ENCODE data around the gene BAHCC1.

The BAHCC1 gene

GRCh38 chr17:81391293-81391935, 3.8 kb upstream of the BAHCC1 start:
- Histone ChIP-seq H3K27me3 (replicated peaks in 2 of 5; ENCODE audit: control insufficient read depth in 4 of 5, insufficient read depth in 5 of 5, low read length in 4 of 5) (peaks cover 0 to 3% (median 0%) of the 10 kb centered on the region in 5 experiments), H3K9me3 (ENCODE audit: control extremely low read depth in 1 of 5, control insufficient read depth in 4 of 5, insufficient read depth in 2 of 5, low read depth in 1 of 5, low read length in 4 of 5) (no peaks in the 10 kb centered on the region), H3K36me3 (ENCODE audit: control insufficient read depth in 4 of 4, insufficient read depth in 4 of 4, low read length in 3 of 4) (peaks cover 0 to 6% (median 3%) of the 10 kb centered on the region in 4 experiments), H3K27ac (ENCODE audit: insufficient read depth in 1 of 2, low read depth in 1 of 2, low read length in 2 of 2, poor library complexity in 1 of 2, severe bottlenecking in 2 of 2) (no peak overlapping the region), H3K4me1 (ENCODE audit: control extremely low read depth in 1 of 4, control insufficient read depth in 4 of 4, insufficient read depth in 4 of 4, low read length in 3 of 4) (peaks cover 7 to 79% (median 64%) of the 10 kb centered on the region in 4 experiments), H3K4me3 (ENCODE audit: control insufficient read depth in 1 of 7, extremely low read depth in 1 of 7, insufficient read depth in 4 of 7, low read depth in 2 of 7, low read length in 6 of 7) (no peak overlapping the region)
- no peak for DNase-seq
- 98% methylated on average over 6 of the region's 10 CpGs for WGBS (ENCODE audit: insufficient coverage)
- ChIA-PET CTCF (interaction anchor here (1.0 to 1.5 kb wide), 4 partner anchors 39 to 100 kb away, joined by 3 to 7 read pairs (median 4); no protein-coding TSS in a partner anchor), POLR2A (no interaction called here)

- ChIA-PET CTCF (interaction anchor here (1.0 to 1.5 kb wide), 7 partner anchors 10 to 101 kb away, joined by 3 to 7 read pairs (median 3); no protein-coding TSS in a partner anchor), POLR2A (interaction anchor here (0.6 to 1.2 kb wide), 3 partner anchors 38 to 100 kb away, joined by 3 to 4 read pairs (median 3); no protein-coding TSS in a partner anchor)
- DNase-seq, result peak in 1 of 3 donors; percentile 49
- Histone ChIP-seq H3K9me3 (ENCODE audit: control extremely low read depth in 1 of 5, control insufficient read depth in 4 of 5, insufficient read depth in 2 of 5, low read depth in 1 of 5, low read length in 4 of 5) (no peaks in the 10 kb centered on the region), H3K4me1 (ENCODE audit: control extremely low read depth in 1 of 4, control insufficient read depth in 4 of 4, insufficient read depth in 4 of 4, low read length in 3 of 4) (peaks cover 7 to 75% (median 66%) of the 10 kb centered on the region in 4 experiments), H3K4me3 (ENCODE audit: control insufficient read depth in 1 of 7, extremely low read depth in 1 of 7, insufficient read depth in 4 of 7, low read depth in 2 of 7, low read length in 6 of 7) (peak overlapping the region in 5 of 7 experiments; percentile 52 to 93 (median 81)), H3K27me3 (replicated peaks in 2 of 5; ENCODE audit: control insufficient read depth in 4 of 5, insufficient read depth in 5 of 5, low read length in 4 of 5) (peaks cover 0 to 3% (median 0%) of the 10 kb centered on the region in 5 experiments), H3K27ac (ENCODE audit: insufficient read depth in 1 of 2, low read depth in 1 of 2, low read length in 2 of 2, poor library complexity in 1 of 2, severe bottlenecking in 2 of 2) (peak overlapping the region in 1 of 2 experiments; percentile 34), H3K36me3 (ENCODE audit: control insufficient read depth in 4 of 4, insufficient read depth in 4 of 4, low read length in 3 of 4) (peaks cover 0 to 6% (median 3%) of the 10 kb centered on the region in 4 experiments)
- WGBS (ENCODE audit: insufficient coverage), result 39% methylated on average over 23 of the region's 34 CpGs
Measured at GRCh38 chr17:81391936-81392908, 3.0 kb upstream of the BAHCC1 start.

GRCh38 chr17:81392909-81393654, 2.2 kb upstream of the BAHCC1 start:
- H3K4me3 ChIP-seq (ENCODE audit: control insufficient read depth in 1 of 7, extremely low read depth in 1 of 7, insufficient read depth in 4 of 7, low read depth in 2 of 7, low read length in 6 of 7), result peak overlapping the region; percentile 41 to 93 (median 68)
- DNase-seq, result peak in 1 of 3 donors; percentile 42
- whole genome bisulfite sequencing (ENCODE audit: insufficient coverage), result 1% methylated on average over 89 of the region's 93 CpGs
- CTCF ChIA-PET, result interaction anchor here (1.0 to 1.5 kb wide), 6 partner anchors 9 to 101 kb away, joined by 3 to 7 read pairs (median 3); no protein-coding TSS in a partner anchor
- H3K36me3 ChIP-seq (ENCODE audit: control insufficient read depth in 4 of 4, insufficient read depth in 4 of 4, low read length in 3 of 4), result peaks cover 0 to 6% (median 3%) of the 10 kb centered on the region in 4 experiments
- H3K27me3 ChIP-seq (replicated peaks in 2 of 5; ENCODE audit: control insufficient read depth in 4 of 5, insufficient read depth in 5 of 5, low read length in 4 of 5), result no peaks in the 10 kb centered on the region
- POLR2A ChIA-PET, result interaction anchor here (0.8 to 6.6 kb wide), 4 partner anchors 36 to 120 kb away, joined by 3 to 57 read pairs (median 7); partner anchors contain the start of gene ACTG1
- H3K9me3 ChIP-seq (ENCODE audit: control extremely low read depth in 1 of 5, control insufficient read depth in 4 of 5, insufficient read depth in 2 of 5, low read depth in 1 of 5, low read length in 4 of 5), result no peaks in the 10 kb centered on the region
- H3K27ac ChIP-seq (ENCODE audit: insufficient read depth in 1 of 2, low read depth in 1 of 2, low read length in 2 of 2, poor library complexity in 1 of 2, severe bottlenecking in 2 of 2), result peak overlapping the region in 1 of 2 experiments; percentile 54
- peaks cover 11 to 75% (median 66%) of the 10 kb centered on the region in 4 experiments for H3K4me1 ChIP-seq (ENCODE audit: control extremely low read depth in 1 of 4, control insufficient read depth in 4 of 4, insufficient read depth in 4 of 4, low read length in 3 of 4)

GRCh38 chr17:81393684-81394376, 1.4 kb upstream of the BAHCC1 start:
- Histone ChIP-seq H3K9me3 (ENCODE audit: control extremely low read depth in 1 of 5, control insufficient read depth in 4 of 5, insufficient read depth in 2 of 5, low read depth in 1 of 5, low read length in 4 of 5) (no peaks in the 10 kb centered on the region), H3K27me3 (replicated peaks in 2 of 5; ENCODE audit: control insufficient read depth in 4 of 5, insufficient read depth in 5 of 5, low read length in 4 of 5) (no peaks in the 10 kb centered on the region), H3K27ac (ENCODE audit: insufficient read depth in 1 of 2, low read depth in 1 of 2, low read length in 2 of 2, poor library complexity in 1 of 2, severe bottlenecking in 2 of 2) (peak overlapping the region; percentile 15 to 55), H3K4me3 (ENCODE audit: control insufficient read depth in 1 of 7, extremely low read depth in 1 of 7, insufficient read depth in 4 of 7, low read depth in 2 of 7, low read length in 6 of 7) (peak overlapping the region; percentile 41 to 93 (median 68)), H3K36me3 (ENCODE audit: control insufficient read depth in 4 of 4, insufficient read depth in 4 of 4, low read length in 3 of 4) (peaks cover 0 to 6% (median 3%) of the 10 kb centered on the region in 4 experiments), H3K4me1 (ENCODE audit: control extremely low read depth in 1 of 4, control insufficient read depth in 4 of 4, insufficient read depth in 4 of 4, low read length in 3 of 4) (peaks cover 13 to 75% (median 66%) of the 10 kb centered on the region in 4 experiments)
- ChIA-PET POLR2A (interaction anchor here (2.2 to 6.6 kb wide), 2 partner anchors 35 to 119 kb away, joined by 10 to 57 read pairs; partner anchors contain the start of gene ACTG1), CTCF (interaction anchor here (1.2 to 1.5 kb wide), 3 partner anchors 8 to 86 kb away, joined by 3 read pairs; no protein-coding TSS in a partner anchor)
- peak; percentile 96 to 100 (median 99) for DNase-seq
- WGBS (ENCODE audit: insufficient coverage), result 0% methylated on average over 50 of the region's 63 CpGs

GRCh38 chr17:81394377-81394920, 808 bp upstream of the BAHCC1 start:
- peak in 1 of 3 donors; percentile 47 for DNase-seq
- no peaks in the 10 kb centered on the region for H3K9me3 ChIP-seq (ENCODE audit: control extremely low read depth in 1 of 5, control insufficient read depth in 4 of 5, insufficient read depth in 2 of 5, low read depth in 1 of 5, low read length in 4 of 5)
- 2% methylated on average over 12 of the region's 16 CpGs for WGBS (ENCODE audit: insufficient coverage)
- CTCF ChIA-PET, result interaction anchor here (0.6 to 1.5 kb wide), 13 partner anchors 13 to 192 kb away, joined by 3 to 8 read pairs (median 3); no protein-coding TSS in a partner anchor
- H3K27ac ChIP-seq (ENCODE audit: insufficient read depth in 1 of 2, low read depth in 1 of 2, low read length in 2 of 2, poor library complexity in 1 of 2, severe bottlenecking in 2 of 2), result peak overlapping the region in 1 of 2 experiments; percentile 55
- H3K36me3 ChIP-seq (ENCODE audit: control insufficient read depth in 4 of 4, insufficient read depth in 4 of 4, low read length in 3 of 4), result peaks cover 0 to 6% (median 3%) of the 10 kb centered on the region in 4 experiments
- POLR2A ChIA-PET, result interaction anchor here (1.3 to 6.6 kb wide), 3 partner anchors 28 to 119 kb away, joined by 6 to 57 read pairs (median 10); partner anchors contain the start of gene ACTG1
- peak overlapping the region in 6 of 7 experiments; percentile 38 to 93 (median 74) for H3K4me3 ChIP-seq (ENCODE audit: control insufficient read depth in 1 of 7, extremely low read depth in 1 of 7, insufficient read depth in 4 of 7, low read depth in 2 of 7, low read length in 6 of 7)
- peaks cover 14 to 72% (median 65%) of the 10 kb centered on the region in 4 experiments for H3K4me1 ChIP-seq (ENCODE audit: control extremely low read depth in 1 of 4, control insufficient read depth in 4 of 4, insufficient read depth in 4 of 4, low read length in 3 of 4)
- H3K27me3 ChIP-seq (replicated peaks in 2 of 5; ENCODE audit: control insufficient read depth in 4 of 5, insufficient read depth in 5 of 5, low read length in 4 of 5), result no peaks in the 10 kb centered on the region

All from common myeloid progenitor, CD34-positive (primary cell).